SIG-M5 treated with dmso at 0.1 percent for 504 hours (cell line): ENCODE measurements around the gene GAB4.

ENCODE experiments used
- DNase-seq: peaks from one replicate; lab custom pipeline; 2025; ENCODE audit not compliant: unreplicated experiment; lab: John Stamatoyannopoulos, UW

Gene GAB4

DNA sequence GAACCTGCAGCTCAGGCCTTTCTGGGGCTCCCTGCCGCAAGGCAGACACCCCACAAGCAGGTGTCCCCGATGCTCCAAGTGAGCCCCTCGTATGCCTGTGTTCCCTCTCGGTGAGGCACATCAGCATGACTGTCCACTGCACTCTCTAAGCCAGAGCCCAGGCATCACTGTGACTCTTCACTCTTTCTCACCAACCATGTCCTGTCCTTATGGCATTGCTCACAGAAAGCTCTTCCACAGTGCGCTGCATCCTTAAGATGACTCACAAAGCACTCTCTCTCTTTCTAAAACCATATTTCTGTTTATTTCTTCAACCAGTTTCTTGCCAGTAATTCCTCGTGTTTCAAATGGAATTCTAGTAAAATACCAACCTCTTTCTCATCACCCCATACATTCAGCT, 18.1 kb downstream of the GAB4 start:
- DNase-seq = no peak

- no peak for DNase-seq
These were observed 19.8 kb downstream of the GAB4 start for GRCh38 chr22:16988257-16988656.

- no peak for DNase-seq
These were observed 20.2 kb downstream of the GAB4 start for GRCh38 chr22:16987822-16988221.

- no peak for DNase-seq
These were observed 32.7 kb downstream of the GAB4 start for GRCh38 chr22:16975155-16975885.

GRCh38 chr22:16974298-16975084, 33.5 kb downstream of the GAB4 start:
- DNase-seq = no peak

GRCh38 chr22:16973591-16974297, 34.3 kb downstream of the GAB4 start:
- DNase-seq = no peak

GRCh38 chr22:16972311-16972710, 35.7 kb downstream of the GAB4 start:
- no peak for DNase-seq

DNA sequence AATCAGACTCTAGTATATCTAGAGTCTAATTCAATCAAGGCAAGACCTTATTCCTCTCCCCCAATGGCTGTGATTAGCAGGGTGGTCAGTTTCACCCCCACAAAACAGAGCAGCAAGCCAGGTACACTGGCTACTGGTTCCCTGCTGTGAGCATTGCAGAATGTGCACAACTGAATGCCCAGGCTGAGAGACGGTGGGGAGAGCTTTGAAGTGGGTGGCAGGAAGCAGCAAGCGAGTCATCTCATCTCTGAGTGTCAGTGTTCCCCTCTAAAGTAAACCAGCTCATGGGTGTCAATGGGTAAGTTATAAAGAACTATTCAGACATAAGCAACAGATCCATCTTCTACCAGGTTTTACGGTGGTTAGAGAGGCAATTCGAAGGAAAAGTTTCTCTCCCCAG, 37.6 kb downstream of the GAB4 start:
- DNase-seq = no peak

DNA sequence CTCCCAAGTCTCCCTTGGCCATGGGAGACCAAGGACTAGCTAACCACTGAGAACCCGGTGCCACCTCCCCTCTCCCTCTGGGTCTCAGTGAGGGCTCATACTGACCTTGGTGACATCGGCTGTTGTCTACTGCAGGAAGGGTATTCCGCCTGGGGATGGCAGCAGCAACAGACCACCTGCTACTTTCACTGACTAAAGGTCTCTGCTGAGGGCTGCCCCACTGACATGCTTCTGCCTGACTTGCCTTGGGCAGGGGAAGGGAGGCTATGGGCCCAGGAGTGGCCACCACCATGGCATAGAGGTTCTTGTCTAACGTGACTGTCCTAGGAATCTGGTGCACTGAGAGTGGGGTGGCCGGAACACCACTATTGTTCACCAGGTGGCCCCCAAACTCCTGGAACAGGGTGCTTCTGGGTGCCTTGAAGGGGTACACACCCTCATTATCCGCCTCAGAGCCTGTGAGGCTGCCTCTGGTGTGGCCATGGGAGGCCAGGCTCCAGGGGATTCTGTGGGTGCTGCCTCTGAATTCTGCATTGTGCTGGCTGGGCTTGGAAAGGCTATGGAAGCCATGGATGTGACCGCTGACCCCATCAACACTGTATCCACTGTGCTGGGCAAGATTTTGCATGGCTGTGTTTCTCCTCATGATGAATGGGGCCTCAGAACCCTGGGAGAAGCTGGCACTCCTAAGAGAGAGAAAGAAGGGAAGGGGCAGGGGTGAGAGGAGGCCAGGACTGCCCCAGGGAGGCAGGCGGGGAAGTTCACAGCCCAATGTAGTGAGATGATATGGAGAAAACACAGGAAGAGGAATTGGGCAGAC, 38.3 kb downstream of the GAB4 start:
- DNase-seq = no peak

GRCh38 chr22:16968218-16968595, 39.8 kb downstream of the GAB4 start:
- DNase-seq = no peak

GRCh38 chr22:16967453-16968217, 40.4 kb downstream of the GAB4 start:
- DNase-seq = no peak

GRCh38 chr22:16966251-16966650, 41.8 kb downstream of the GAB4 start:
- no peak for DNase-seq

DNA sequence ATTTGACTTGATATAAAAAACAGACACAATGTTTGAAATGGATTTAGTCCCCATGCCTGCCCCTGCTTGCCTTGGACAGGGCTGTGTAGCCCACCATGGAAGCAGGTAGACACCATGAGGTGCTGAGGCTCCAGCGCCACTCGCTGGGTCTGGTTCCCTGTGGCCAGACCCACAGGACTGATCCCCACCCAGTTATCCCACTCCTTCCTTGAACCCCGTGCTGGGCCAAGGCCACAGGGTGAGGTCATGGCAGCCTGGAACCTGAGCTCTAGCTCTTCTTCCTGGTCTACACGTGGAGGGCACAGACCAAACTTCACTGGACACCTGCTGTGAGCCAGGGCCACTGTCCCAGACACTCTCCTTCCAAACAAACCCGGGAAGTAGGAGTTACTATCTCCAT, 42.5 kb downstream of the GAB4 start:
- DNase-seq = no peak

- no peak for DNase-seq
These were observed 42.9 kb downstream of the GAB4 start for GRCh38 chr22:16965083-16965482.

DNA sequence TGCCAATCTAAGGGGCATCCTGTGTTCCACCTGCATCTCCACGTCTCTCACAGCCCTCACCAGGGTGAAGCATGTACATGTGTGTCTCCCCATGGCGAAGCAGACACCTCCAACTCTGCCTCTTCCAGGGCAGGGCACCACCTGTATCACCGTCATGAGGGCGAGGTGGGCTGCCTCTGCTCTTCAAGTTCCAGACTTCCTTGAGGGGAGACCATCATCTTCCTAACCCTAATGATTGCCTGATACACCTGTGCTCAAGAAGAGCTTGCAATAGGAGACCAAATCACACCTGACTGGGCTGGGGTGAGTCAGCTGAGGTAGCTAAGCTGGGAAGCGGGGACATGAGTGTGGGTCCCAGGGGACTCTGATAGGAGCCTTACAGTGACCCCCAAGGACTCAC, 43.7 kb downstream of the GAB4 start:
- no peak for DNase-seq

GRCh38 chr22:16963189-16963945, 44.7 kb downstream of the GAB4 start:
- no peak for DNase-seq

DNA sequence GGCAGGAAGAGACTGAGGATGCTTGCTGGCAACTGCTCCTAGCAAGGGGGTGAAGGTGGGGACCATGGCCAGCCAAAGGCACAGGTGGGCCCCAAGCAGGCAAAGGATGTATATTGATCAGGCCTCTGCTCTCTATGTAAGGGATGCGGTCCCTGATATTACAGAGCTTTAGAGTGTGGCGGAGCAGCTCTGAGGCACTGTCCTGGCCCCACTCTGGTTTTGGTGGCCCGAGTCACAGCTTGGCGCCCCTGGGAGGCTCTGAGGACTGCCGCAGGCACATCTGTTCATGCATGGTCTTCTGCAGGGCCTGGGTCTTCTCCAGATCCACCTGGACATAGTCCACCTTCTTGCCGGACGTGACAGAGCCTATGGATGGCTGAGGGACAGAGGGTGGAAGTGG, 45.5 kb downstream of the GAB4 start:
- DNase-seq = no peak

DNA sequence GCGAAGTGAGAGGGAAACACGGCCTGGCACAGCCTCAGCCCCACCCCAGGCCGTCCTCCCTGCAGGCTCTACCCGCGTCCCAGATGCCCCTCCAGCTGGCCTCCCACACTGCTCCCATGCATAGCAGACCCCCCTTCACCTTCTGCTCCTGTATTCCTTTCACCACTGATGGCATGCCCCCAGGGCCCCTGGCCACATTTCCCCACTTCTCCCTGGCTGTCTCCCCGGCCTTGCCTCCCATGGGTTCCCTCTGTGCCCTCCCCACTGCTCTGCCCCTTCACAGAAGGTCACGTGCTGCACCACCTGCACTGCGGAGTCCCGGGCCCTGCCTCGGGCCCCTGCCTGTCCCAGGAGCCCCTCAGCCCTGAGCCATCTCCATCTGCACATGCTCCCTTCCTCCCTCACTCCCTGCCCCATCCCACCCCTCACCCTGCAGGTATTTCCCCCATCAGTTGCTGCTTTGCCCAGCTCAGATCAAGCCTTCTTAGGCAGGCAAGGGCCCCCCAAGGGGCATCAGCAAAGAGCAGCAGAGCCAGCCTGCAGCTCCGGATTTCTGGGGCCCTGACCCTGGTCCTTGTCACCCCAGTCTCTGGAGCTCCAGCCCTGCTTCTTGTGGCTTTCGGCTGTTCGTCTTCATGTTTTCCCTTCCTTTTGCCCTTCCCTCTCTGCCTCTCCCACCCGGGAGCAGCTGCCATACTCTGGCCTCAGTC, 46.4 kb downstream of the GAB4 start:
- DNase-seq = no peak

DNA sequence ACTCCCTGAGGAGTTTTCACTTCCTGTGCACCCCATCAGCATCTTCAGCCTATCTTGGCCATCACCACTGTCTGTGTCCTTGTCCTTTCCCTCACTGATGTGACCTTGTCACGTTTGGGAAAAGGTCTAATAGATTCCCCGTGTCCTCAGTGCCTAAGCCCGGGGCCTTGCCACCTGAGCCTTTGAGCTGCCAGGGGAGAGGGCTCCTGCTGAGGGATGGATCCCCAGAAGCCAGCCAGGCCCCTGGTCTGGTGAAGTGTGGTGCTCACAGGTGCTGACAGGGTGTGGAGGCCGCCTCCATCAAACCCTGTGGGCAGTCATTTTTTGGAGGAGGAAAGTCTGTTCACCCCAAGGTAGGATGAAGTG, 47.2 kb downstream of the GAB4 start:
- no peak for DNase-seq
